ENCODE results near the gene HIPK4. TPM values are rescaled to one million over a fixed set of nuclear protein-coding genes. Genes with fewer than 3 reads are reported as not detected.
A peak's percentile ranks its signal among the peaks of the same experiment; 100 is the strongest.

The HIPK4 gene
- total RNA-seq, 3 donors from 2014 or later (not counting 1 experiment from before 2014, with no cell fraction given), result 0.14 to 0.29 TPM; not detected in 1

GRCh38 chr19:40383668-40384248, 6.2 kb downstream of the HIPK4 start:
- Histone ChIP-seq H3K36me3 (ENCODE audit: control insufficient read depth, insufficient read depth, low read length) (no peaks in the 10 kb centered on the region), H3K4me3 (ENCODE audit: low read length) (no peak overlapping the region), H3K27ac (ENCODE audit: low read length) (no peak overlapping the region), H3K9me3 (ENCODE audit: control insufficient read depth, insufficient read depth, low read length) (no peaks in the 10 kb centered on the region), H3K4me1 (ENCODE audit: control insufficient read depth, insufficient read depth, low read length) (no peaks in the 10 kb centered on the region), H3K27me3 (ENCODE audit: control insufficient read depth, insufficient read depth, low read length) (no peaks in the 10 kb centered on the region)
- intact Hi-C loops (cut with micrococcal nuclease), result no loop called here
- H3K27me3 Mint-ChIP-seq (ENCODE audit: low read depth in 2 of 2), result peaks cover 0 to 6% of the 10 kb centered on the region in 2 donors
- no peak for TF ChIP-seq CTCF (IDR thresholded peaks at IDR 0.05)
- H3K4me1 Mint-ChIP-seq, result no peaks in the 10 kb centered on the region
- H3K27ac Mint-ChIP-seq, result no peak overlapping the region
- no peak for ATAC-seq
- H3K4me3 Mint-ChIP-seq, result no peak overlapping the region
- H3K36me3 Mint-ChIP-seq, result no peaks in the 10 kb centered on the region
- H3K9me3 Mint-ChIP-seq, result no peaks in the 10 kb centered on the region
- DNase-seq, result no peak
- WGBS (ENCODE audit: insufficient coverage), result 90% methylated on average over 28 of the region's 28 CpGs

- Mint-ChIP-seq H3K36me3 (no peaks in the 10 kb centered on the region), H3K9me3 (no peaks in the 10 kb centered on the region), H3K4me1 (no peaks in the 10 kb centered on the region), H3K27me3 (ENCODE audit: low read depth in 2 of 2) (peaks cover 0 to 2% of the 10 kb centered on the region in 2 donors), H3K4me3 (no peak overlapping the region), H3K27ac (peak overlapping the region in 1 of 2 donors; percentile 9)
- Histone ChIP-seq H3K27me3 (ENCODE audit: control insufficient read depth, insufficient read depth, low read length) (no peaks in the 10 kb centered on the region), H3K9me3 (ENCODE audit: control insufficient read depth, insufficient read depth, low read length) (no peaks in the 10 kb centered on the region), H3K27ac (ENCODE audit: low read length) (no peak overlapping the region), H3K4me1 (ENCODE audit: control insufficient read depth, insufficient read depth, low read length) (no peaks in the 10 kb centered on the region), H3K4me3 (ENCODE audit: low read length) (no peak overlapping the region), H3K36me3 (ENCODE audit: control insufficient read depth, insufficient read depth, low read length) (peaks cover 4% of the 10 kb centered on the region)
- intact Hi-C loops (cut with micrococcal nuclease), result no loop called here
- ATAC-seq, result no peak
- 87% methylated on average over 3 of the region's 3 CpGs for WGBS (ENCODE audit: insufficient coverage)
- DNase-seq, result no peak
- TF ChIP-seq CTCF (IDR thresholded peaks at IDR 0.05), result no peak
These were observed 8.7 kb downstream of the HIPK4 start for GRCh38 chr19:40381321-40381720.

- no peak for ATAC-seq
These were observed 9.6 kb downstream of the HIPK4 start for GRCh38 chr19:40380199-40381037.

More at GRCh38 chr19:40380199-40381037, 9.6 kb downstream of the HIPK4 start:
- Mint-ChIP-seq H3K4me3 (no peak overlapping the region), H3K27ac (no peak overlapping the region), H3K9me3 (no peaks in the 10 kb centered on the region), H3K27me3 (ENCODE audit: low read depth in 2 of 2) (peaks cover 0 to 2% of the 10 kb centered on the region in 2 donors), H3K4me1 (no peaks in the 10 kb centered on the region), H3K36me3 (no peaks in the 10 kb centered on the region)
- Histone ChIP-seq H3K27ac (ENCODE audit: low read length) (no peak overlapping the region), H3K9me3 (ENCODE audit: control insufficient read depth, insufficient read depth, low read length) (no peaks in the 10 kb centered on the region), H3K4me1 (ENCODE audit: control insufficient read depth, insufficient read depth, low read length) (no peaks in the 10 kb centered on the region), H3K36me3 (ENCODE audit: control insufficient read depth, insufficient read depth, low read length) (peaks cover 4% of the 10 kb centered on the region), H3K27me3 (ENCODE audit: control insufficient read depth, insufficient read depth, low read length) (no peaks in the 10 kb centered on the region), H3K4me3 (ENCODE audit: low read length) (no peak overlapping the region)
- WGBS (ENCODE audit: insufficient coverage), result 92% methylated on average over 37 of the region's 37 CpGs
- no peak for TF ChIP-seq CTCF (IDR thresholded peaks at IDR 0.05)
- intact Hi-C loops (cut with micrococcal nuclease), result no loop called here
- no peak for DNase-seq
